Activated CD8-positive, alpha-beta memory T cell treated with anti-CD3 and anti-CD28 coated beads for 1 hour (primary cell): ENCODE measurements around the gene YY2.
"Not testable (repeated sequence)": the region's sequence is repeated elsewhere in the genome, so short reads cannot be mapped to it uniquely, and the experiment has no call there.

Experiments used
- DNase-seq, 2 donors: peaks; one replicate each; pipeline ENCODE4 v3.0.0-alpha.2; 2020; ENCODE audit warnings: low read depth in 1 of 2; ENCODE audit errors: extremely low read depth in 1 of 2

The YY2 gene

GRCh38 chrX:21873063-21873775 is 17.4 kb downstream of the YY2 start:
- DNase-seq = no peak

GRCh38 chrX:21874182-21874581 is 18.4 kb downstream of the YY2 start:
- not testable (repeated sequence) for DNase-seq

- DNase-seq = no peak
Measured at GRCh38 chrX:21875013-21875412, 19.2 kb downstream of the YY2 start.

GRCh38 chrX:21881881-21882574 is 26.2 kb downstream of the YY2 start:
- DNase-seq = no peak

GRCh38 chrX:21883258-21883657 is 27.5 kb downstream of the YY2 start:
- DNase-seq = no peak

- no peak for DNase-seq
Measured at GRCh38 chrX:21885568-21885967, 29.8 kb downstream of the YY2 start.

- no peak for DNase-seq
Measured at GRCh38 chrX:21905313-21905712, 49.5 kb downstream of the YY2 start.

- DNase-seq = no peak
Measured at GRCh38 chrX:21905953-21906352, 50.2 kb downstream of the YY2 start.

GRCh38 chrX:21907260-21907659 is 51.5 kb downstream of the YY2 start:
- DNase-seq = no peak
